HG02642 (cell line): Measurements from ENCODE around the gene EXOSC10.
"Not testable (repeated sequence)": the region's sequence is repeated elsewhere in the genome, so short reads cannot be mapped to it uniquely, and the experiment has no call there.

ENCODE experiments used
- ATAC-seq: cut with Tn5 transposase; IDR thresholded peaks from one replicate; pipeline ENCODE4 v1.9.1; 2021; ENCODE audit warnings: mild to moderate bottlenecking; ENCODE audit not compliant: unreplicated experiment, poor library complexity

Gene EXOSC10

DNA sequence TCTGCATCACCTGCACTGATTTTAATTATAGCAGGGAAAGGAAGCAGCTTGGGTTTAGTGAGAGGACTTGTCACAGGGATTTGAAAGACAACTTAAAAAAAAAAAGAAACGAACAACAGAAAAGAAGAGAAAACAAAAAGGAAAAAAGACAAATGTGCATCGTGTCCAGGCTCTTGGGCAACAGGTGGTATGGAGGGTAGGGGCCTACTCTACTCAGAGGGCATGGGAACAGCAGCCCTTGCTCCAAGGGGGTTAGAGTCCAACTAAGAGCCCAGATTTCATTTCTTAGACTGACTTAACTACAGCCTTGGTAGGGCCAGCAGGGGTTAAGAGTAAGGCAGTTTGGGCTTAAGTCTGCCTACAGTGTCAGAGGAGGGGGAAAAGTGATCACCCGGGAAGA is 15.3 kb upstream of the EXOSC10 start:
- no peak for ATAC-seq

GRCh38 chr1:11109047-11109760 is 9.5 kb upstream of the EXOSC10 start:
- no peak for ATAC-seq

GRCh38 chr1:11107599-11107998 is 7.9 kb upstream of the EXOSC10 start:
- ATAC-seq: no peak

- ATAC-seq: no peak
Observed at GRCh38 chr1:11105586-11105985, 5.9 kb upstream of the EXOSC10 start.

- no peak for ATAC-seq
Observed at GRCh38 chr1:11101347-11101746, 1.7 kb upstream of the EXOSC10 start.

- ATAC-seq: not testable (repeated sequence)
Observed at GRCh38 chr1:11100806-11101205, 1.1 kb upstream of the EXOSC10 start.

DNA sequence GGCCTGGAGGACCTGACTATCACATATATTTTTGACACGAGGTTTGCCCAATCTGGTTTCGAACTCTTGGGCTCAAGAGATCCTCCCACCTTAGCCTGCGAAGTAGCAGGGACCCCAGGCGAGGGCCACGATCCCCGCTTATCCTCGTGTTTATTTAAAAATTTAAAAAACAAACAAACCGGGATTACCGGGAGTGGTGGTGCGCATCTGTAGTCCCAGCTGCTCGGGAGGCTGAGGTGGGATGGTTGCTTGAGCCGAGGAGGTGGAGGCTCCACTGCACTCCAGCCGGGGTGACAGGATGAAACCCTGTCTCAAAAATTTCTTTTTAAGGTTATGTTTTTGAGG is 452 bp upstream of the EXOSC10 start:
- ATAC-seq: no peak

DNA sequence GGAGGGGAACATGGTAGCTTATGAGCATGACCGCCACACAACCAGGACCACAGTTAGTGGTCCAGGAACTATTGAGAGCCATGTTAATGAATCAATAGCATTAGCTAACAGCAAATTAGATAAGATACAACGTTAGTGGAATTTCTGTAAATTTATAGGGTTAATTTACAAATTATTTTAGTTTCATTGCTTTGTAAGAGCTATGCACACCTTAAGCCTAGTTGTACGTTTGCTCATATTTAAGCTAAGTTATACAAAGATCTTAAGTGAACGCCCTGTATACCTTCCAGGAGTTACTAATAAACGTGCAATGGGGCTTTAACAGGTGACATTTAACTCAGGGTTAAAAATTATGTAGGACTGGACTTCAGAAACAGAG is 749 bp downstream of the EXOSC10 start:
- no peak for ATAC-seq

DNA sequence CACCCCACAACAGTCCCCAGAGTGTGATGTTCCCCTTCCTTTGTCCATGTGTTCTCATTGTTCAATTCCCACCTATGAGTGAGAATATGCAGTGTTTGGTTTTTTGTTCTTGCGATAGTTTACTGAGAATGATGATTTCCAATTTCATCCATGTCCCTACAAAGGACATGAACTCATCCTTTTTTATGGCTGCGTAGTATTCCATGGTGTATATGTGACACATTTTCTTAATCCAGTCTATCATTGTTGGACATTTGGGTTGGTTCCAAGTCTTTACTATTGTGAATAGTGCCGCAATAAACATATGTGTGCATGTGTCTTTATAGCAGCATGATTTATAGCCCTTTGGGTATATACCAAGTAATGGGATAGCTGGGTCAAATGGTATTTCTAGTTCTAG is 15.9 kb downstream of the EXOSC10 start:
- ATAC-seq: not testable (repeated sequence)

- ATAC-seq: no peak
Observed at GRCh38 chr1:11080931-11081330, 18.7 kb downstream of the EXOSC10 start.

GRCh38 chr1:11078631-11079030 is 21.0 kb downstream of the EXOSC10 start:
- no peak for ATAC-seq

GRCh38 chr1:11073398-11073797 is 26.3 kb downstream of the EXOSC10 start:
- ATAC-seq: not testable (repeated sequence)

- ATAC-seq: no peak
Observed at GRCh38 chr1:11072216-11072917, 27.3 kb downstream of the EXOSC10 start.

GRCh38 chr1:11071463-11072215 is 28.0 kb downstream of the EXOSC10 start:
- no peak for ATAC-seq

- ATAC-seq: no peak
Observed at GRCh38 chr1:11070876-11071275, 28.8 kb downstream of the EXOSC10 start.

GRCh38 chr1:11068600-11069473 is 30.8 kb downstream of the EXOSC10 start:
- ATAC-seq: no peak

- no peak for ATAC-seq
Observed at GRCh38 chr1:11067716-11068599, 31.7 kb downstream of the EXOSC10 start.

DNA sequence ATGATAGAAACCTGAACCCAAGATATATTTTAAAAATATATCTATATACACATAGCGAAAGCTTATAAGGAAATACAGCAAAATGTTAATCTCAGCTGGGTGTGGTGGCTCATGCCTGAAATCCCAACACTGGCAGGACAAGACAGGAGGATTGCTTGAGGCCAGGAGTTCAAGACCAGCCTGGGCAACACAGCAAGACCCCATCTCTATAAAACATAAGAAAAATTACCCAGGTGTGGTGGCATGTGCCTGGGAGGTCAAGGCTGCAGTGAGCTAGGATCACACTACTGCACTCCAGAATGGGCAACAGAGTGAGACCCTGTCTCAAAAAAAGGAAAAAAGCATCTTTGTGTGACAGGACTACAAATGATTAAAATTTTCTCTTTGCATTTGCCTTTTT is 33.9 kb downstream of the EXOSC10 start:
- no peak for ATAC-seq

GRCh38 chr1:11064942-11065341 is 34.7 kb downstream of the EXOSC10 start:
- no peak for ATAC-seq
